Ascending aorta (tissue), 2 donors: ENCODE results near the gene ARHGAP30. TPM values are rescaled to one million over a fixed set of nuclear protein-coding genes. Genes with fewer than 3 reads are reported as not detected.

Experiments
- DNase-seq, 2 donors: peaks; one replicate each; pipeline ENCODE4 v3.0.0-alpha.2; 2019; ENCODE audit warnings: low spot score in 2 of 2
- H3K27ac ChIP-seq, 2 donors: fragments of 200-600 bp; sonication (generic); one replicate each; pipeline ENCODE4 v1.5.1; 2016 to 2017; ENCODE audit warnings: mild to moderate bottlenecking in 1 of 2
- H3K27me3 ChIP-seq: fragments of 200-600 bp; sonication (generic); one replicate; pipeline ENCODE4 v1.5.1; 2017
- H3K36me3 ChIP-seq, 2 donors: fragments of 200-600 bp; sonication (generic); one replicate each; pipeline ENCODE4 v1.5.1; 2016
- H3K4me1 ChIP-seq, 2 donors: fragments of 200-600 bp; sonication (generic); one replicate each; pipeline ENCODE4 v1.5.1; 2016 to 2017; ENCODE audit warnings: mild to moderate bottlenecking in 1 of 2
- H3K4me3 ChIP-seq, 2 donors: fragments of 200-600 bp; sonication (generic); one replicate each; pipeline ENCODE4 v1.5.1; 2016 to 2017; ENCODE audit warnings: mild to moderate bottlenecking in 1 of 2
- H3K9me3 ChIP-seq, 2 donors: fragments of 200-600 bp; sonication (generic); one replicate each; pipeline ENCODE4 v1.5.1; 2016
- CTCF ChIP-seq, 3 experiments: fragments of 200-600 bp in 2 of 3; fragments of 450-650 bp in 1 of 3; sonication (generic) in 2 of 3; IDR thresholded peaks; one replicate each; pipeline ENCODE4 v1.5.1; 2016 to 2019; ENCODE audit warnings: antibody characterized with exemption in 3 of 3, mild to moderate bottlenecking in 1 of 3, moderate library complexity in 1 of 3
- intact Hi-C: fragments of 100-400 bp; cut with DNase I; formaldehyde crosslinking; loops from one replicate; pipeline ENCODE4 v1.15.1; 2023
- total RNA-seq: library from RNA; depleted of rRNA; stranded (reverse); fragments of >200 nt; gene quantifications from one replicate; pipeline ENCODE4 v1.1.0, GENCODE V29; 2016

Gene ARHGAP30
- total RNA-seq, 1 donor from 2014 or later: 14.7 TPM

- no peaks in the 10 kb centered on the region for H3K9me3 ChIP-seq
- no peaks in the 10 kb centered on the region for H3K36me3 ChIP-seq
- no peak for TF ChIP-seq CTCF (IDR thresholded peaks at IDR 0.05)
- DNase-seq: no peak
- no peaks in the 10 kb centered on the region for H3K4me1 ChIP-seq
- H3K27me3 ChIP-seq: no peaks in the 10 kb centered on the region
- intact Hi-C loops: no loop called here
- no peak overlapping the region for H3K27ac ChIP-seq
- H3K4me3 ChIP-seq: no peak overlapping the region
These were observed 68.8 kb downstream of the ARHGAP30 start for GRCh38 chr1:161000736-161001480.

- Histone ChIP-seq H3K36me3 (no peaks in the 10 kb centered on the region), H3K27ac (no peak overlapping the region), H3K4me1 (no peaks in the 10 kb centered on the region), H3K9me3 (no peaks in the 10 kb centered on the region), H3K27me3 (no peaks in the 10 kb centered on the region), H3K4me3 (no peak overlapping the region)
- intact Hi-C loops: loop anchor here (5.0 kb wide), 1 partner anchor 98 kb away; the partner anchor contains the start of gene KLHDC9
- DNase-seq: no peak
- TF ChIP-seq CTCF (IDR thresholded peaks at IDR 0.05): no peak
These were observed 70.3 kb downstream of the ARHGAP30 start for GRCh38 chr1:160999376-160999775.

- intact Hi-C loops: loop anchor here (5.0 kb wide), 1 partner anchor 100 kb away; the partner anchor contains the start of gene KLHDC9
- peak overlapping the region in 1 of 2 donors; percentile 16 for H3K27ac ChIP-seq
These were observed 72.2 kb downstream of the ARHGAP30 start for GRCh38 chr1:160997323-160998038.

More at GRCh38 chr1:160997323-160998038, 72.2 kb downstream of the ARHGAP30 start:
- Histone ChIP-seq H3K9me3 (no peaks in the 10 kb centered on the region), H3K36me3 (no peaks in the 10 kb centered on the region), H3K4me1 (no peaks in the 10 kb centered on the region), H3K27me3 (no peaks in the 10 kb centered on the region), H3K4me3 (no peak overlapping the region)
- DNase-seq: peak in 1 of 2 donors; percentile 75
- TF ChIP-seq CTCF (IDR thresholded peaks at IDR 0.05): peak in 2 of 3 experiments; percentile 41 to 43

Other genes starting within 250 kb of the ARHGAP30 start
- not detected for gene CD244, start 207.0 kb downstream of the ARHGAP30 start, total RNA-seq
- 2.2 TPM for gene ITLN1, start 184.7 kb downstream of the ARHGAP30 start, total RNA-seq
- gene ITLN2, start 115.1 kb downstream of the ARHGAP30 start, total RNA-seq: not detected
- 19.9 TPM for gene F11R, start 48.7 kb downstream of the ARHGAP30 start, total RNA-seq
- gene TSTD1, start 30.9 kb downstream of the ARHGAP30 start, total RNA-seq: not detected
- 68.5 TPM for gene USF1, start 23.9 kb downstream of the ARHGAP30 start, total RNA-seq
- gene NECTIN4, start 19.7 kb upstream of the ARHGAP30 start, total RNA-seq: not detected
- 0.32 TPM for gene KLHDC9, start 28.5 kb upstream of the ARHGAP30 start, total RNA-seq
- gene PFDN2, start 48.1 kb upstream of the ARHGAP30 start, total RNA-seq: 16.3 TPM
- 44.9 TPM for gene NIT1, start 48.2 kb upstream of the ARHGAP30 start, total RNA-seq
- 27.8 TPM for gene DEDD, start 62.8 kb upstream of the ARHGAP30 start, total RNA-seq
- 3.3 TPM for gene UFC1, start 84.1 kb upstream of the ARHGAP30 start, total RNA-seq
- gene USP21, start 89.6 kb upstream of the ARHGAP30 start, total RNA-seq: 31.9 TPM
- gene PPOX, start 96.5 kb upstream of the ARHGAP30 start, total RNA-seq: 4.8 TPM
- 26.9 TPM for gene B4GALT3, start 107.6 kb upstream of the ARHGAP30 start, total RNA-seq
- 109 TPM for gene ADAMTS4, start 129.2 kb upstream of the ARHGAP30 start, total RNA-seq
- gene NDUFS2, start 132.5 kb upstream of the ARHGAP30 start, total RNA-seq: 107 TPM
- gene FCER1G, start 145.4 kb upstream of the ARHGAP30 start, total RNA-seq: 69.9 TPM
- 161 TPM for gene APOA2, start 153.7 kb upstream of the ARHGAP30 start, total RNA-seq
- 26.6 TPM for gene TOMM40L, start 156.2 kb upstream of the ARHGAP30 start, total RNA-seq
- 0.21 TPM for gene NR1I3, start 168.3 kb upstream of the ARHGAP30 start, total RNA-seq
- not detected for gene PCP4L1, start 188.9 kb upstream of the ARHGAP30 start, total RNA-seq
- 2.4 TPM for gene MPZ, start 240.1 kb upstream of the ARHGAP30 start, total RNA-seq
- gene SDHC, start 244.5 kb upstream of the ARHGAP30 start, total RNA-seq: 23.2 TPM